Stimulated activated CD8-positive, alpha-beta memory T cell treated with anti-CD3 and anti-CD28 coated beads, Interleukin-2, amount 100 ng/mL, for 1 hour (primary cell): ENCODE data around the gene SPPL2B.

Experiments used
- DNase-seq, 2 donors: peaks; one replicate each; pipeline ENCODE4 v3.0.0-alpha.2; 2020; ENCODE audit warnings: low read depth in 2 of 2

Gene SPPL2B

GRCh38 chr19:2355168-2356035, 26.9 kb downstream of the SPPL2B start:
- no peak for DNase-seq

GRCh38 chr19:2356036-2356646, 27.7 kb downstream of the SPPL2B start:
- no peak for DNase-seq

GRCh38 chr19:2357279-2358206, 29.1 kb downstream of the SPPL2B start:
- no peak for DNase-seq

- DNase-seq = no peak
Measured at GRCh38 chr19:2358548-2359173, 30.2 kb downstream of the SPPL2B start.

GRCh38 chr19:2359992-2360685, 31.7 kb downstream of the SPPL2B start, which contains the start of gene TMPRSS9:
Gene TMPRSS9 (plus strand): TSS chr19:2360265. CDS start chr19:2389786, 29,521 bp downstream.
- DNase-seq = no peak

GRCh38 chr19:2360833-2361232, 32.3 kb downstream of the SPPL2B start:
- no peak for DNase-seq

- DNase-seq = no peak
Measured at GRCh38 chr19:2361246-2362045, 33.0 kb downstream of the SPPL2B start.

- no peak for DNase-seq
Measured at GRCh38 chr19:2362046-2362969, 33.8 kb downstream of the SPPL2B start.

GRCh38 chr19:2362970-2363300, 34.5 kb downstream of the SPPL2B start:
- DNase-seq = no peak

- no peak for DNase-seq
Measured at GRCh38 chr19:2363419-2363818, 34.9 kb downstream of the SPPL2B start.

- no peak for DNase-seq
Measured at GRCh38 chr19:2365201-2365970, 36.9 kb downstream of the SPPL2B start.

- no peak for DNase-seq
Measured at GRCh38 chr19:2371656-2372055, 43.2 kb downstream of the SPPL2B start.

GRCh38 chr19:2372076-2372612, 43.7 kb downstream of the SPPL2B start:
- no peak for DNase-seq

- DNase-seq = no peak
Measured at GRCh38 chr19:2374808-2375207, 46.3 kb downstream of the SPPL2B start.

- DNase-seq = no peak
Measured at GRCh38 chr19:2375353-2376121, 47.1 kb downstream of the SPPL2B start.

- DNase-seq = no peak
Measured at GRCh38 chr19:2376784-2377519, 48.5 kb downstream of the SPPL2B start.

GRCh38 chr19:2380567-2380966, 52.1 kb downstream of the SPPL2B start:
- DNase-seq = no peak
